K562 (cell line): Measurements from ENCODE around the gene PDE8A. TPM values are rescaled to one million over a fixed set of nuclear protein-coding genes. Genes with fewer than 3 reads are reported as not detected.

Experiments used
- CSDE1 ChIP-seq, 2 experiments: fragments of 450-650 bp; IDR thresholded peaks; 2 replicates each; pipeline ENCODE4 v1.6.1; 2016; ENCODE audit warnings: mild to moderate bottlenecking in 1 of 2
- EHMT2 ChIP-seq: fragments of 450-650 bp; IDR thresholded peaks from 2 replicates; pipeline ENCODE4 v1.6.1; 2018; ENCODE audit warnings: antibody characterized with exemption
- HMGN3 ChIP-seq: IDR thresholded peaks from 2 replicates; pipeline ENCODE4 v1.6.1; 2011; ENCODE audit warnings: borderline replicate concordance, low read depth, mild to moderate bottlenecking, mixed read lengths, low read length; ENCODE audit not compliant: insufficient read length; ENCODE audit errors: extremely low read depth
- MAX ChIP-seq: sonication (generic); formaldehyde crosslinking; IDR thresholded peaks from 2 replicates; pipeline ENCODE4 v1.9.0; 2022; ENCODE audit warnings: mild to moderate bottlenecking, missing genetic modification reagents
- MYNN ChIP-seq, 2 experiments: sonication (generic); formaldehyde crosslinking in 1 of 2; IDR thresholded peaks; 2 replicates each; pipeline versions ENCODE4 v1.5.0 to v1.6.1; 2016 to 2020; ENCODE audit warnings: antibody characterized with exemption in 1 of 2, missing genetic modification reagents in 1 of 2
- NFE2L1 ChIP-seq: fragments of 450-650 bp; IDR thresholded peaks from 2 replicates; pipeline ENCODE4 v1.6.1; 2016; ENCODE audit warnings: missing genetic modification characterization, low read depth, mild to moderate bottlenecking, missing compliant biosample characterization, moderate library complexity, borderline replicate concordance
- NFIC ChIP-seq: fragments of 450-650 bp; IDR thresholded peaks from 2 replicates; pipeline ENCODE4 v1.6.1; 2017; ENCODE audit warnings: mild to moderate bottlenecking, inconsistent platforms
- NFRKB ChIP-seq: fragments of 450-650 bp; IDR thresholded peaks from 2 replicates; pipeline ENCODE4 v1.6.1; 2016; ENCODE audit warnings: low read depth
- NR1H2 ChIP-seq: sonication (generic); formaldehyde crosslinking; IDR thresholded peaks from 2 replicates; pipeline ENCODE4 v1.4.0; 2020; ENCODE audit warnings: mild to moderate bottlenecking, missing genetic modification reagents
- PHF8 ChIP-seq: fragments of 200-600 bp; sonication (generic); IDR thresholded peaks from 2 replicates; pipeline ENCODE4 v1.6.1; 2012; ENCODE audit warnings: mixed run types, mild to moderate bottlenecking, inconsistent platforms, low read length, moderate library complexity, borderline replicate concordance
- RFX7 ChIP-seq: fragments of 250-450 bp; sonication (Bioruptor Pico); IDR thresholded peaks from 2 replicates; pipeline ENCODE4 v1.5.1; 2021; ENCODE audit warnings: mild to moderate bottlenecking
- SMARCC2 ChIP-seq: fragments of 450-650 bp; IDR thresholded peaks from 2 replicates; pipeline ENCODE4 v1.6.1; 2017; ENCODE audit warnings: antibody characterized with exemption, moderate library complexity, mild to moderate bottlenecking, low read depth
- SP2 ChIP-seq: IDR thresholded peaks from 2 replicates; pipeline ENCODE4 v1.6.1; 2011; ENCODE audit warnings: mild to moderate bottlenecking, low read depth, low read length, moderate library complexity; ENCODE audit not compliant: poor library complexity, severe bottlenecking; ENCODE audit errors: extremely low read depth
- SRSF9 ChIP-seq: fragments of 200-400 bp; formaldehyde crosslinking; IDR thresholded peaks from 2 replicates; pipeline ENCODE4 v1.6.1; 2017; ENCODE audit warnings: low read depth, low read length, borderline replicate concordance
- ZNF143 ChIP-seq: sonication (generic); formaldehyde crosslinking; IDR thresholded peaks from 2 replicates; pipeline ENCODE4 v1.9.0; 2022; ENCODE audit warnings: mild to moderate bottlenecking, missing genetic modification reagents
- ZNF668 ChIP-seq: fragments of 250-450 bp; sonication (Bioruptor Pico); IDR thresholded peaks from 2 replicates; pipeline ENCODE4 v1.8.0; 2022; ENCODE audit warnings: mild to moderate bottlenecking, inconsistent platforms
- polyA plus RNA-seq, 8 experiments: library from polyadenylated mRNA; depleted of rRNA in 4 of 8; stranded (reverse) in 5 of 8; unstranded in 3 of 8; fragments of >200 nt; fragmentation: Nextera tagmentation in 2 of 8; fragmentation: Illumina TruSeq in 1 of 8; extraction: Ambion mirVana in 2 of 8; extraction: Trizol in 1 of 8; gene quantifications; 2 replicates each; pipeline versions ENCODE4 v1.2.1 to v1.2.3, GENCODE V29; 2011 to 2014; ENCODE audit warnings: inconsistent platforms in 1 of 8, missing spikeins in 1 of 8
- total RNA-seq, 7 experiments: library from RNA; depleted of rRNA in 6 of 7; stranded (reverse); fragments of >200 nt in 6 of 7; fragmentation: Illumina TruSeq in 2 of 7; extraction: Trizol in 2 of 7; gene quantifications; 2 replicates each; pipeline versions ENCODE4 v1.2.1 to v1.2.3, GENCODE V29; 2011 to 2021; ENCODE audit warnings: low replicate concordance in 1 of 7
- TF ChIP-seq, protein P1 (sequence below): fragments of 450-650 bp; IDR thresholded peaks from 2 replicates; pipeline ENCODE4 v1.6.1; 2018; ENCODE audit not compliant: partially characterized antibody
- TF ChIP-seq, protein P2 (sequence below): fragments of 200-800 bp; sonication (Bioruptor generic); IDR thresholded peaks from 2 replicates; pipeline ENCODE4 v1.6.1; 2017; ENCODE audit warnings: missing genetic modification characterization, missing compliant biosample characterization
- TF ChIP-seq, protein P3 (sequence below): fragments of 200-800 bp; sonication (Bioruptor generic); IDR thresholded peaks from 2 replicates; pipeline ENCODE4 v1.6.1; 2017; ENCODE audit warnings: missing genetic modification characterization, missing compliant biosample characterization
- TF ChIP-seq, protein P4 (sequence below), 2 experiments: fragments of 450-650 bp; IDR thresholded peaks; 2 replicates each; pipeline ENCODE4 v1.6.1; 2016

The PDE8A gene
- total and polyA plus RNA-seq, 9 of the 15 experiments (the other 6 are each of a cell fraction or from before 2014, with no cell fraction given), result 5.9 to 40.3 (median 19.8) TPM

- TF ChIP-seq, protein P1, sequence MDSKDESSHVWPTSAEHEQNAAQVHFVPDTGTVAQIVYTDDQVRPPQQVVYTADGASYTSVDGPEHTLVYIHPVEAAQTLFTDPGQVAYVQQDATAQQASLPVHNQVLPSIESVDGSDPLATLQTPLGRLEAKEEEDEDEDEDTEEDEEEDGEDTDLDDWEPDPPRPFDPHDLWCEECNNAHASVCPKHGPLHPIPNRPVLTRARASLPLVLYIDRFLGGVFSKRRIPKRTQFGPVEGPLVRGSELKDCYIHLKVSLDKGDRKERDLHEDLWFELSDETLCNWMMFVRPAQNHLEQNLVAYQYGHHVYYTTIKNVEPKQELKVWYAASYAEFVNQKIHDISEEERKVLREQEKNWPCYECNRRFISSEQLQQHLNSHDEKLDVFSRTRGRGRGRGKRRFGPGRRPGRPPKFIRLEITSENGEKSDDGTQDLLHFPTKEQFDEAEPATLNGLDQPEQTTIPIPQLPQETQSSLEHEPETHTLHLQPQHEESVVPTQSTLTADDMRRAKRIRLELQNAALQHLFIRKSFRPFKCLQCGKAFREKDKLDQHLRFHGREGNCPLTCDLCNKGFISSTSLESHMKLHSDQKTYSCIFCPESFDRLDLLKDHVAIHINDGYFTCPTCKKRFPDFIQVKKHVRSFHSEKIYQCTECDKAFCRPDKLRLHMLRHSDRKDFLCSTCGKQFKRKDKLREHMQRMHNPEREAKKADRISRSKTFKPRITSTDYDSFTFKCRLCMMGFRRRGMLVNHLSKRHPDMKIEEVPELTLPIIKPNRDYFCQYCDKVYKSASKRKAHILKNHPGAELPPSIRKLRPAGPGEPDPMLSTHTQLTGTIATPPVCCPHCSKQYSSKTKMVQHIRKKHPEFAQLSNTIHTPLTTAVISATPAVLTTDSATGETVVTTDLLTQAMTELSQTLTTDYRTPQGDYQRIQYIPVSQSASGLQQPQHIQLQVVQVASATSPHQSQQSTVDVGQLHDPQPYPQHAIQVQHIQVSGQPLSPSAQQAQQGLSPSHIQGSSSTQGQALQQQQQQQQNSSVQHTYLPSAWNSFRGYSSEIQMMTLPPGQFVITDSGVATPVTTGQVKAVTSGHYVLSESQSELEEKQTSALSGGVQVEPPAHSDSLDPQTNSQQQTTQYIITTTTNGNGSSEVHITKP, result peak; percentile 93
- TF ChIP-seq ZNF668, result no peak
- TF ChIP-seq NFE2L1 (tag), result no peak
- TF ChIP-seq, protein P2, sequence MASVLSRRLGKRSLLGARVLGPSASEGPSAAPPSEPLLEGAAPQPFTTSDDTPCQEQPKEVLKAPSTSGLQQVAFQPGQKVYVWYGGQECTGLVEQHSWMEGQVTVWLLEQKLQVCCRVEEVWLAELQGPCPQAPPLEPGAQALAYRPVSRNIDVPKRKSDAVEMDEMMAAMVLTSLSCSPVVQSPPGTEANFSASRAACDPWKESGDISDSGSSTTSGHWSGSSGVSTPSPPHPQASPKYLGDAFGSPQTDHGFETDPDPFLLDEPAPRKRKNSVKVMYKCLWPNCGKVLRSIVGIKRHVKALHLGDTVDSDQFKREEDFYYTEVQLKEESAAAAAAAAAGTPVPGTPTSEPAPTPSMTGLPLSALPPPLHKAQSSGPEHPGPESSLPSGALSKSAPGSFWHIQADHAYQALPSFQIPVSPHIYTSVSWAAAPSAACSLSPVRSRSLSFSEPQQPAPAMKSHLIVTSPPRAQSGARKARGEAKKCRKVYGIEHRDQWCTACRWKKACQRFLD, result no peak
- no peak for TF ChIP-seq RFX7 (CRISPR knock-in tag)
- peak; percentile 25 for TF ChIP-seq HMGN3
- TF ChIP-seq NFIC, result peak; percentile 74
- TF ChIP-seq SP2, result no peak
- TF ChIP-seq CSDE1 (IDR thresholded peaks at IDR 0.05), result no peak
- TF ChIP-seq MAX (CRISPR knock-in tag), result no peak
- TF ChIP-seq, protein P3, sequence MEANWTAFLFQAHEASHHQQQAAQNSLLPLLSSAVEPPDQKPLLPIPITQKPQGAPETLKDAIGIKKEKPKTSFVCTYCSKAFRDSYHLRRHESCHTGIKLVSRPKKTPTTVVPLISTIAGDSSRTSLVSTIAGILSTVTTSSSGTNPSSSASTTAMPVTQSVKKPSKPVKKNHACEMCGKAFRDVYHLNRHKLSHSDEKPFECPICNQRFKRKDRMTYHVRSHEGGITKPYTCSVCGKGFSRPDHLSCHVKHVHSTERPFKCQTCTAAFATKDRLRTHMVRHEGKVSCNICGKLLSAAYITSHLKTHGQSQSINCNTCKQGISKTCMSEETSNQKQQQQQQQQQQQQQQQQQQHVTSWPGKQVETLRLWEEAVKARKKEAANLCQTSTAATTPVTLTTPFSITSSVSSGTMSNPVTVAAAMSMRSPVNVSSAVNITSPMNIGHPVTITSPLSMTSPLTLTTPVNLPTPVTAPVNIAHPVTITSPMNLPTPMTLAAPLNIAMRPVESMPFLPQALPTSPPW, result 0 out of 2 replicates have a peak, but pooled peaks have one; percentile 29
- TF ChIP-seq ZNF143 (CRISPR knock-in tag), result no peak
- TF ChIP-seq SMARCC2, result peak; percentile 85; the same call in 1 of the 2 replicates
- peak; percentile 8; the same call in 1 of the 2 replicates for TF ChIP-seq EHMT2
- peak; percentile 32; the same call in 1 of the 2 replicates for TF ChIP-seq MYNN (IDR thresholded peaks at IDR 0.05)
- TF ChIP-seq MYNN (CRISPR knock-in tag; IDR thresholded peaks at IDR 0.05), result no peak
- no peak for TF ChIP-seq SRSF9
- peak; percentile 49; the same call in 1 of the 2 replicates for TF ChIP-seq NFRKB
- TF ChIP-seq NR1H2 (CRISPR knock-in tag), result no peak
- peak; percentile 35; the same call in 1 of the 2 replicates for TF ChIP-seq PHF8
- TF ChIP-seq, protein P4, sequence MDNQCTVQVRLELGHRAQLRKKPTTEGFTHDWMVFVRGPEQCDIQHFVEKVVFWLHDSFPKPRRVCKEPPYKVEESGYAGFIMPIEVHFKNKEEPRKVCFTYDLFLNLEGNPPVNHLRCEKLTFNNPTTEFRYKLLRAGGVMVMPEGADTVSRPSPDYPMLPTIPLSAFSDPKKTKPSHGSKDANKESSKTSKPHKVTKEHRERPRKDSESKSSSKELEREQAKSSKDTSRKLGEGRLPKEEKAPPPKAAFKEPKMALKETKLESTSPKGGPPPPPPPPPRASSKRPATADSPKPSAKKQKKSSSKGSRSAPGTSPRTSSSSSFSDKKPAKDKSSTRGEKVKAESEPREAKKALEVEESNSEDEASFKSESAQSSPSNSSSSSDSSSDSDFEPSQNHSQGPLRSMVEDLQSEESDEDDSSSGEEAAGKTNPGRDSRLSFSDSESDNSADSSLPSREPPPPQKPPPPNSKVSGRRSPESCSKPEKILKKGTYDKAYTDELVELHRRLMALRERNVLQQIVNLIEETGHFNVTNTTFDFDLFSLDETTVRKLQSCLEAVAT (IDR thresholded peaks at IDR 0.05), result 0 out of 4 replicates have a peak, but pooled peaks of 1 of the 2 experiments have one; percentile 19
Measured at GRCh38 chr15:84950570-84951111, 31.0 kb upstream of the PDE8A start (continued).
